Measurements from ENCODE around the gene KLHL29. TPM values are rescaled to one million over a fixed set of nuclear protein-coding genes. Genes with fewer than 3 reads are reported as not detected.

Gene KLHL29
- total RNA-seq, 1 experiment from 2014 or later, result 7.7 TPM

- BruUV-seq (replicated peaks), result no TSS peak
These were observed 217.1 kb downstream of the KLHL29 start for GRCh38 chr2:23602116-23602515.

GRCh38 chr2:23603156-23603555, 218.2 kb downstream of the KLHL29 start:
- in situ Hi-C loops (cut with HindIII; ENCODE audit: low pct_unique_long_range_greater_than_20kb, low sequenced_read_pairs) (no loop called here), intact Hi-C loops (cut with micrococcal nuclease; ENCODE audit: unreplicated experiment) (no loop called here)
- ChIA-PET CTCF (no interaction called here), POLR2A (no interaction called here)
- H3K4me1 ChIP-seq (ENCODE audit: control insufficient read depth, insufficient read depth, low read length), result no peaks in the 10 kb centered on the region
- DNase-seq (ENCODE audit: low read depth, low spot score) (no peak), ATAC-seq (no peak)
- no peak overlapping the region for H3K4me3 ChIP-seq (ENCODE audit: low read depth in 2 of 2, low read length in 2 of 2)
- TF ChIP-seq SIN3A (IDR thresholded peaks at IDR 0.05; ENCODE audit: borderline replicate concordance, insufficient read depth, low read depth, low read length), result no peak
- TF ChIP-seq POLR2AphosphoS5 (IDR thresholded peaks at IDR 0.05; ENCODE audit: low read depth, low read length), result no peak
- no TSS peak for BruUV-seq (replicated peaks)
- no peak overlapping the region for H3K27ac ChIP-seq (ENCODE audit: low read length)
- no peaks in the 10 kb centered on the region for H3K9me3 ChIP-seq (ENCODE audit: control insufficient read depth, insufficient read depth, low read depth, low read length)
- no peaks in the 10 kb centered on the region for H3K36me3 ChIP-seq (ENCODE audit: control insufficient read depth, insufficient read depth, low read length)
- H3K27me3 ChIP-seq (ENCODE audit: control insufficient read depth, insufficient read depth, low read length), result no peaks in the 10 kb centered on the region

More at GRCh38 chr2:23602116-23602515, 217.1 kb downstream of the KLHL29 start:
- no peak for TF ChIP-seq SIN3A (IDR thresholded peaks at IDR 0.05; ENCODE audit: borderline replicate concordance, insufficient read depth, low read depth, low read length)
- TF ChIP-seq TCF7L2 (IDR thresholded peaks at IDR 0.05; ENCODE audit: low read depth, low read length), result no peak
- no peak for TF ChIP-seq POLR2AphosphoS5 (IDR thresholded peaks at IDR 0.05; ENCODE audit: low read depth, low read length)
- no peak for TF ChIP-seq REST (IDR thresholded peaks at IDR 0.05; ENCODE audit: insufficient read depth in 1 of 2, low read depth in 2 of 2, low read length in 1 of 2)
- TF ChIP-seq CTCF (IDR thresholded peaks at IDR 0.05), result no peak
- CTCF ChIA-PET, result no interaction called here
- Histone ChIP-seq H3K4me3 (ENCODE audit: low read depth in 2 of 2, low read length in 2 of 2) (no peak overlapping the region), H3K4me1 (ENCODE audit: control insufficient read depth, insufficient read depth, low read length) (no peaks in the 10 kb centered on the region), H3K9me3 (ENCODE audit: control insufficient read depth, insufficient read depth, low read depth, low read length) (no peaks in the 10 kb centered on the region), H3K27me3 (ENCODE audit: control insufficient read depth, insufficient read depth, low read length) (no peaks in the 10 kb centered on the region), H3K36me3 (ENCODE audit: control insufficient read depth, insufficient read depth, low read length) (no peaks in the 10 kb centered on the region), H3K27ac (ENCODE audit: low read length) (no peak overlapping the region)
- ATAC-seq (no peak), DNase-seq (ENCODE audit: low read depth, low spot score) (no peak)
- intact Hi-C loops (cut with micrococcal nuclease; ENCODE audit: unreplicated experiment) (no loop called here), in situ Hi-C loops (cut with HindIII; ENCODE audit: low pct_unique_long_range_greater_than_20kb, low sequenced_read_pairs) (no loop called here)
- POLR2A ChIA-PET, result no interaction called here

- H3K36me3 ChIP-seq (ENCODE audit: control insufficient read depth, insufficient read depth, low read length), result no peaks in the 10 kb centered on the region
- H3K27ac ChIP-seq (ENCODE audit: low read length), result no peak overlapping the region
- in situ Hi-C loops (cut with HindIII; ENCODE audit: low pct_unique_long_range_greater_than_20kb, low sequenced_read_pairs) (no loop called here), intact Hi-C loops (cut with micrococcal nuclease; ENCODE audit: unreplicated experiment) (no loop called here)
- CTCF ChIA-PET, result no interaction called here
- ATAC-seq, result no peak
- POLR2A ChIA-PET, result no interaction called here
- no peaks in the 10 kb centered on the region for H3K4me1 ChIP-seq (ENCODE audit: control insufficient read depth, insufficient read depth, low read length)
- BruUV-seq (replicated peaks), result no TSS peak
- no peaks in the 10 kb centered on the region for H3K9me3 ChIP-seq (ENCODE audit: control insufficient read depth, insufficient read depth, low read depth, low read length)
- no peak for DNase-seq (ENCODE audit: low read depth, low spot score)
- H3K27me3 ChIP-seq (ENCODE audit: control insufficient read depth, insufficient read depth, low read length), result no peaks in the 10 kb centered on the region
- TF ChIP-seq CTCF (IDR thresholded peaks at IDR 0.05) (no peak), TCF7L2 (IDR thresholded peaks at IDR 0.05; ENCODE audit: low read depth, low read length) (no peak), SIN3A (IDR thresholded peaks at IDR 0.05; ENCODE audit: borderline replicate concordance, insufficient read depth, low read depth, low read length) (no peak), POLR2AphosphoS5 (IDR thresholded peaks at IDR 0.05; ENCODE audit: low read depth, low read length) (no peak), REST (IDR thresholded peaks at IDR 0.05; ENCODE audit: insufficient read depth in 1 of 2, low read depth in 2 of 2, low read length in 1 of 2) (no peak)
- H3K4me3 ChIP-seq (ENCODE audit: low read depth in 2 of 2, low read length in 2 of 2), result no peak overlapping the region
These were observed 218.6 kb downstream of the KLHL29 start for GRCh38 chr2:23603581-23603980.

Data from Panc1 (cell line).